Central memory CD4-positive, alpha-beta T cell (primary cell): ENCODE measurements around the gene CNTNAP2.

ENCODE experiments used
- DNase-seq: peaks from one replicate; pipeline ENCODE4 v3.0.0; 2022

CNTNAP2 gene

DNA sequence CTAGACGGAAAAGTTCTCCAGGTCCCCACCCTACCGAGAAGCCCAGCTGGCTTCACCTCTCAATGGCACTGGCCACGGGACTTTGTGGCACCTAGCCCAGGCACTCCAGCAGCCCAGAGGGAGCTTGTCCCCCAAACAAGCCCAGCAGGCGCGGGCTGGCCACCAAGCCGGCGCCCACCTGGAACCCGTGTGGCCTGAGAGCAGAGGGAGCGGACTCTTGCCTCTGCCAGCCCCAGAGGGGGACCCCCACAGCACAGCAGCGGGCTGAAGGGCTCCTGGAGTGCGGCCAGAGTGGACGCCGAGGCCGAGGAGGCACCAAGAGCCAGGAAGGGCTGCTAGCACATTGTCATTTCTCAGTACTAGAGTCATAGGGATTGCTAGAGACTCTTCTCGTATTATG lies 671.4 kb downstream of the CNTNAP2 start:
- no peak for DNase-seq

GRCh38 chr7:146791344-146792285 lies 675.0 kb downstream of the CNTNAP2 start:
- no peak for DNase-seq

DNA sequence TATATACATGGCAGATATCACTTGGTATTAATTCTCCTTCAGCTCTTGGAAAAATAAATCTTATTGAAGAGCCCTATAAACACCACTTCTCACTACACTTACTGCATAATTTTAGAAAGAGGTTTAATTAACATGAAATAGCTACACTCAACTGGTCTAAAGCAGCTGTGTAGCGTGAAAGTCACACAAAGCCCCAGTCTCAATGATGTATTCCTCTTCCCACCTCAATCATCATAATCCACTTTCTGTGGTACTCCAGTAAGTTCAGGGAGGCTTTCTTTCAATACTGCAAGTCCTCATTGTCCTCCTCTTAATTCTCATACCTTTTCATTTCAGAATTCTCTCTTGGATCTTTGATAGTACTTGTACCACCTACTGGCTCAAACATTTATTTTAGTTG lies 688.0 kb downstream of the CNTNAP2 start:
- DNase-seq: no peak

DNA sequence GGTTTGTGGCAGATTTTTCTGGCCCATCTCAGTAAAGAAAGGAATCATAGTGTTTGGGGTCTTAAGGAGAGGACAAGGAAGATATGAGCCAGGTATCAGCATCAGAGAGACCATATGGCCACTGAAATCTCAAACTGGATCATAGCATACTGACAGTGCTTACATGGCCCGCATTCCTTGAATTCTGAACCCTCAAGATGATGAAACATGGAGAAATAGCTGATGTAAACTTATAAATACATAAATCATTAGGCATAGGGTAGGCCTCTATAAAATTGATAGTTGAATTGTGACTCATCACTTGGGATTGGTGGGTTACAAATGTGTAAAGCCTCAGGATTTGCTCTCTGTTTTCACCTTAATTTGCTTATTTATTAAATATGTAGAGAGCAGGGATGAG lies 688.5 kb downstream of the CNTNAP2 start:
- DNase-seq: no peak

DNA sequence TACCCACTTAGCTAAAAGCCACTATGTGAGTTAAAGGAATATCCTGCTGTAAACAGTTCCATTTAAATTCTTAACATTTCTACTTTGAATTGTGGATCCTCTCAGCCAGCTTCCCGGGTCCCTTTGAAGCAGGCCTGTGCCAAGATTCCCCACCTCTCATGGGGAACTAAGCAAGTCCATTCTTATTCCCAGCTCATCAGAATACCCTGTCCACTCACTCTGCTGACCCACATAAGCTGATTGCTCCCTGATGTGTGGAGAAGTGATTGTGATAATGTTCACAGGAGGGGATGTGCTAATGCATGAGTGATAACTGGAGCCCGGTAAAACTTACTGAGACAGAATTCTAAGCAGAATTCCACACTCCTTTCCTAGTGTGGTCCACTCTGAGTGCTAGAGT lies 709.7 kb downstream of the CNTNAP2 start:
- DNase-seq: no peak

DNA sequence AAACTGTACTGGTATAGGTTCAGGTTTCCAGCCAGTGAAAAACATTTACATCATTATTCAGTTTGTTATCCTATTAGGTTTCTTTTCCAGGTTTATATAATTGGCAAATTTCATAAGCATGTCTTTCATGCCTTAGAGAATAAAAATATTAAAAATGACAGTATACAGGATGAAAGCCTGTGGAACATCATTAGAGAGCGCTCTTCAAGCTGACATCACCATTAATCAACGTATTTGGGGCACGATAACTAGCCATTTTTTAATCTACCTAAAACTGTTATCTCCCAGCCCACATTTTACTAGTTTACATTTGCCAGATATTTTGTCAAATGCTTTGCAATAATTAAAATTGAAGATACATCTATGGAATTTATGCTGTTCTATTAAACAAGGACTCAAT lies 714.1 kb downstream of the CNTNAP2 start:
- DNase-seq: no peak

GRCh38 chr7:146831875-146832274 lies 715.3 kb downstream of the CNTNAP2 start:
- no peak for DNase-seq

DNA sequence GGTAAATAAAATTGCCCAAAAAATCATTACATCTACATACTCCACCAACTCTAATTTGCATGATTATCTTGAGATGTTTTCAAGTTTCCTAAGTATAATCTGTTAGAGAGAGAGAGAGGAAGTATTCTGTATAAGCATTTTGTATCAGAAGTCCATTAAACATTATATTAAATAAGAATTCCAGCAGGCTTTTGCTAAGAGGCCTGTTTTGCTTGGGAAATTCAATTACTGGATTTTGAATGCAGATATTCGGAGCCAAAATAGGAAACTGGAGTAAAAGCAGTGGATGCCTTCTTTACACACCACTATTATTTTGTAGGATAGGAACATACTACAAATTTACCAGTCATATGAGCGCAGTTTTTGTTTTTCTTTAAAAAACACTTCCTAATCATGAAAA lies 727.8 kb downstream of the CNTNAP2 start:
- DNase-seq: no peak

DNA sequence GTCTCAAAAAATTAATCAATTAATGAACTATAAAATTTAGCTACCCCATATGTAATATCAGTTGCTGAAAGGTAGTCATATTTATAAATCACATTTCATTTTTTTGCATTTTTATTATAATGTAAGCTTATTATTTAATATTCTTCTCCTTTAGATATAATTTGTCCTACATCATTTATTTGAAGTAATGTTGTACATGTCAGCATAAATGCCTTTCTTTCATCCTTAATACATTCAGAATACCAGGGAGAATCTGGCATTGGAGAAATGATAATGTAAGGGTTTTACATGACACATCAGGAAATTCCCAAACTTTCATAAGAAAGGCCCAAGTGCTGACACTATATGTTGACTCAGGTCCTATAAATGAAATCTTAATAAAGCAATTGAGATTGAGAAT lies 742.1 kb downstream of the CNTNAP2 start:
- no peak for DNase-seq

DNA sequence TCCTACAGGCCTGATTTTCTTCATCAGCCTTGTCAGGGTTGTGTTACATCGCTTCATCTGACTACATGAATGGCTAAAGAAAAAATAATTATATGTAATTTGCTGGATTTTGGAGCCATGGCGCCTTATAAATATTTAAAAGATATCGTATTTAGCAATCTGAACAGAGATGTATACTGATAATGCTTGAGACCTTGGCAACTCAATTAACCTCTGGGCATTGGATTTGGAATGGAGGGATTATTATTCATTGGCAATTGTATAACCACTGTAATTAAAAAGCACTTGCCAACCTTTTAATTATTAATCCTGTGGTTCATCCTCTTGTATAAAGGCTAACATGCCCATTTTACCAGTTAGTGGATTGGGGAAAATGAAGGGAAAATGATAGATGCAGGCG lies 745.1 kb downstream of the CNTNAP2 start:
- DNase-seq: no peak

- no peak for DNase-seq
Observed at GRCh38 chr7:146862415-146862814, 745.8 kb downstream of the CNTNAP2 start.

DNA sequence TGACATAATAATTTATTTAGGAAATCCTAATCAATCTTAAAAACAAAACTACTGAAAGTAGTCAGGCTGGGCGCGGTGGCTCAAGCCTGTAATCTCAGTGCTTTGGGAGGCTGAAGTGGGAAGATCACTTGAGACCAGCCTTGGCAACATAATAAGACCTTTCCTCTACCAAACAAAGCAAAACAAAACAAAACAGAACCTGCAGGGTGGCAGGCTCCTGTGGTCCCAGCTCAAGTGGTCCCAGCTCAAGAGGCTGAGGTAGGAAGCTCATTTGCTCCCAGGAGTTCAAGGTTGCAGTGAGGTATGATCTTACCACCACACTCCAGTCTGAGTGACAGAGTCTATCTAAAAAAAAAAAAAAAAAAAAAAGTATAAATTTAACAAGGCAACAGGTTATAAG lies 748.0 kb downstream of the CNTNAP2 start:
- DNase-seq: no peak

GRCh38 chr7:146865696-146866095 lies 749.1 kb downstream of the CNTNAP2 start:
- DNase-seq: no peak

DNA sequence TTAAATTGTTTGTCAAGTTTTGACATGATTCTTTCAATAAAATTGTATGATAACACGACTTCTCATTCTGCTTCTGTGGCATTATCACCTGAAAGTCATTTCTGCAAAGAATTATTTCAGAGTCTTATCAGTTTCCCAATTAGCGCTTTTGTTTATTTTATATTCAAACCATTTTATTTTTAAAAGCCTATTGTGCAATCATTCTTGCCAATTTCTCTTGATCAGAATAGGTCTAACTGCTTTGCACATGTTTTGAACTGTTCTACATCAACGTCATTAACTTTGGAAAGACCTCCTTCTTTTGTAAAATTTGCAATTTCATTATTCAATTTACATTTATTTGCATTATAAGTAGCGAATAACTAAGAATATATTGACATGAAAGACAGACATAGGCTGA lies 758.1 kb downstream of the CNTNAP2 start:
- DNase-seq: no peak

DNA sequence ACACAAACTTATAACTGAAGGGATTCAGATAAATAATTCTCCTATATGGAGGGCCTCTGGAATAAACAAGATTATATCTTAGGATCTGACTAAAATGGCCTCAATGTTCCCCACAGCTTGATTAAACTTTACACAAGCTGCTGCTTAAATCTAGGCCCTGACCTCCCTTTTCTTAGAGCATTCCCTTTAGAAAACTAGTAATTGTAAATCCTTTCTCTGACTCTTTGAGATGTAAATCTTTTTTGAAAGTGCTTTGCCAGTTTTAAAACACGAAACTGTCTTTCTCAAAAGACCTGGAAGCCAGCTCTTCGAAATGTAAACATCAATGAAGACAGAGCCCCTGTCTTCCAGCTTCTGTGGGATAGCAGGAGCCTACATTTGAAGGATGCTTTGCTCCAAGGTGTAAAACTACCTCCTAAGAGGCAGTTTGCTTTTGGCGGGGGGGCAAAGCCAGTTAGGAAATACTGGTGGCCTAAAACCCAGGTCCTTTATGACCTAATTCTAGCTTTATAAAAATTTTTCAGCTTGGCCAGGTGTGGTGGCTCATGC lies 758.7 kb downstream of the CNTNAP2 start:
- DNase-seq: no peak

DNA sequence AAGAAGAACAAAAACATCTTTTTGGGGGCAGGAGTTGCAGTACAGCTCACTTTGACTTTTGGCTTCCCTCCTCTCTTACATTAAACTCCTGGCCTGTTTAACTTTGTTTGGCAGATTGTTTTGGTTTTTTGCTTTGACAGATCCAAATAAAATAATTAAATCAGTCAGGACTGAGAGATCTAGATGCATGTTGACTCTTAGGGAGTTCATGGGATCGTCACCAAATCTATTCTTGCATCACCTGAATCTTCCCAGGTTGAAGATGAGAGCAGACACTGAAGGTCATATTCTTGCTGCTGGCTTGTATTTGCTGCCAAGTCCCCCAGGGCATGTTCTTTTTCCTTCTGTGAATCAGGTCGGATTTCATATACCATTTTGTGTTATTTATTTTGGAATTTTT lies 759.4 kb downstream of the CNTNAP2 start:
- DNase-seq: no peak

- no peak for DNase-seq
Observed at GRCh38 chr7:146876411-146876810, 759.8 kb downstream of the CNTNAP2 start.

GRCh38 chr7:146878901-146879300 lies 762.3 kb downstream of the CNTNAP2 start:
- DNase-seq: no peak

GRCh38 chr7:146885231-146885630 lies 768.6 kb downstream of the CNTNAP2 start:
- no peak for DNase-seq

- DNase-seq: no peak
Observed at GRCh38 chr7:146889806-146890555, 773.4 kb downstream of the CNTNAP2 start.

GRCh38 chr7:146892151-146892550 lies 775.5 kb downstream of the CNTNAP2 start:
- no peak for DNase-seq

DNA sequence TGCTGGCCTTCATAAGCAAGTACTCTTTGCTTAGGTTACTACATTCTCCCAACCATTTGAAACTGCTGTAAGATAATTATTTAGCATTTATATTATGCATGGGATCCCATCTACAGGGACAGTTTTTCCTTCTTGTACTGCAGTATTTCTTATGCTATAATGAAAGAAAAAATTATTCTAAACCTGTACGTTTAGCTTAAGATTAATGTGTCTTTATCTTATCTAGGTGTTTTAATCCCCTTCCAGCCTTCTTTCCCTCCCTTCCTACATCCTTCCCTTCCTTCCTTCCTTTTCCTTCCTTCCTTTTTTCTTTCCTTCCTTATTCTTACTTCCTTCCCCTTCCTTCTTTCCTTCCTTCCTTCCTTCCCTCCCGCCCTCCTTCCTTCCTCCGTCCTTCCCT lies 778.3 kb downstream of the CNTNAP2 start:
- no peak for DNase-seq

GRCh38 chr7:146902266-146902665 lies 785.7 kb downstream of the CNTNAP2 start:
- no peak for DNase-seq

DNA sequence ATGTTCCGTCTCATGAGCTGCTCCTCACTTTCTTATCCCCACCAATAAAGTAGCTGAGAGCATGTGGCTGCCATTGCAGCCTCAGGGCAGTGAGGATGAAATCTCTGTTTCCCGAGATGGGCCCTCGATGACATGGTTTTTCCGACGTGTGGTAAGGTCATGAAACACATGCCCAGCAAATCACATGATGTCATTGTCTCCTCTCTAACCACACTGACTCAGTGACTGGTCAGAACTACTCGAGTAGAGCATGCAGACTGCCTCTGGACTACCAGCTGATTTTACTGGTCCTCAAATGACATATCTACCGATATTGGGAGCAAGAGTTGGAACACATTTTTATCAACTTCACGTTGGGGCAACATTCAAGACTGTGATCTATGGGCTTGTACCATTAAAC lies 786.1 kb downstream of the CNTNAP2 start:
- DNase-seq: no peak
